Fibroblast of skin of left biceps (primary cell): Measurements from ENCODE around the gene SARS1.
"Not testable (repeated sequence)": the region's sequence is repeated elsewhere in the genome, so short reads cannot be mapped to it uniquely, and the experiment has no call there.

Experiments used
- DNase-seq, 2 experiments: peaks; one replicate each; pipeline ENCODE4 v3.0.0-alpha.2; 2013; ENCODE audit warnings: low read depth in 2 of 2

SARS1 gene

GRCh38 chr1:109275706-109276345 lies 62.1 kb downstream of the SARS1 start:
- DNase-seq, result no peak

GRCh38 chr1:109277434-109278204 lies 63.9 kb downstream of the SARS1 start:
- no peak for DNase-seq

- no peak for DNase-seq
Observed at GRCh38 chr1:109279615-109280278, 66.0 kb downstream of the SARS1 start.

- no peak for DNase-seq
Observed at GRCh38 chr1:109280862-109281261, 67.1 kb downstream of the SARS1 start.

GRCh38 chr1:109281680-109282496 lies 68.2 kb downstream of the SARS1 start:
- DNase-seq, result no peak

GRCh38 chr1:109282497-109282951 lies 68.8 kb downstream of the SARS1 start:
- no peak for DNase-seq

GRCh38 chr1:109282952-109283747 lies 69.4 kb downstream of the SARS1 start, which contains the start of gene PSRC1:
Gene PSRC1 (minus strand): TSS chr1:109283145.
- peak; percentile 87 to 92 for DNase-seq

- no peak for DNase-seq
Observed at GRCh38 chr1:109283748-109284600, 70.3 kb downstream of the SARS1 start.

- not testable (repeated sequence) for DNase-seq
Observed at GRCh38 chr1:109286762-109287161, 73.0 kb downstream of the SARS1 start.
